ENCODE results near the gene FGGY.

Gene FGGY

GRCh38 chr1:59265622-59266021 lies 31.3 kb upstream of the FGGY start:
- no peak overlapping the region for H3K27ac ChIP-seq (ENCODE audit: low read depth, low read length)
- no peaks in the 10 kb centered on the region for H3K9me3 ChIP-seq (ENCODE audit: control insufficient read depth in 1 of 2, low read length in 2 of 2)
- H3K36me3 ChIP-seq (ENCODE audit: control insufficient read depth in 1 of 2, insufficient read depth in 2 of 2, low read length in 2 of 2) = no peaks in the 10 kb centered on the region
- no peak overlapping the region for H3K4me3 ChIP-seq (ENCODE audit: low read depth in 1 of 2, low read length in 2 of 2)
- H3K4me1 ChIP-seq (ENCODE audit: control insufficient read depth in 1 of 2, insufficient read depth in 2 of 2, low read length in 2 of 2) = no peaks in the 10 kb centered on the region
- no peaks in the 10 kb centered on the region for H3K27me3 ChIP-seq (ENCODE audit: control insufficient read depth in 1 of 2, insufficient read depth in 2 of 2, low read length in 2 of 2)
- H3K9ac ChIP-seq (ENCODE audit: low read depth in 1 of 2, low read length in 2 of 2) = no peak overlapping the region

- no peak overlapping the region for H3K27ac ChIP-seq (ENCODE audit: low read depth, low read length)
- H3K9ac ChIP-seq (ENCODE audit: low read depth in 1 of 2, low read length in 2 of 2) = no peak overlapping the region
- H3K4me1 ChIP-seq (ENCODE audit: control insufficient read depth in 1 of 2, insufficient read depth in 2 of 2, low read length in 2 of 2) = no peaks in the 10 kb centered on the region
- no peak overlapping the region for H3K4me3 ChIP-seq (ENCODE audit: low read depth in 1 of 2, low read length in 2 of 2)
- no peaks in the 10 kb centered on the region for H3K36me3 ChIP-seq (ENCODE audit: control insufficient read depth in 1 of 2, insufficient read depth in 2 of 2, low read length in 2 of 2)
- H3K27me3 ChIP-seq (ENCODE audit: control insufficient read depth in 1 of 2, insufficient read depth in 2 of 2, low read length in 2 of 2) = no peaks in the 10 kb centered on the region
- no peaks in the 10 kb centered on the region for H3K9me3 ChIP-seq (ENCODE audit: control insufficient read depth in 1 of 2, low read length in 2 of 2)
Measured at GRCh38 chr1:59266180-59266926, 30.5 kb upstream of the FGGY start.

GRCh38 chr1:59266927-59267293 lies 30.0 kb upstream of the FGGY start:
- no peak overlapping the region for H3K27ac ChIP-seq (ENCODE audit: low read depth, low read length)

GRCh38 chr1:59268406-59268805 lies 28.5 kb upstream of the FGGY start:
- H3K4me3 ChIP-seq (ENCODE audit: low read depth in 1 of 2, low read length in 2 of 2) = no peak overlapping the region

More at GRCh38 chr1:59266927-59267293, 30.0 kb upstream of the FGGY start:
- no peak overlapping the region for H3K9ac ChIP-seq (ENCODE audit: low read depth in 1 of 2, low read length in 2 of 2)
- no peaks in the 10 kb centered on the region for H3K4me1 ChIP-seq (ENCODE audit: control insufficient read depth in 1 of 2, insufficient read depth in 2 of 2, low read length in 2 of 2)
- no peak overlapping the region for H3K4me3 ChIP-seq (ENCODE audit: low read depth in 1 of 2, low read length in 2 of 2)
- H3K9me3 ChIP-seq (ENCODE audit: control insufficient read depth in 1 of 2, low read length in 2 of 2) = no peaks in the 10 kb centered on the region
- no peaks in the 10 kb centered on the region for H3K36me3 ChIP-seq (ENCODE audit: control insufficient read depth in 1 of 2, insufficient read depth in 2 of 2, low read length in 2 of 2)
- no peaks in the 10 kb centered on the region for H3K27me3 ChIP-seq (ENCODE audit: control insufficient read depth in 1 of 2, insufficient read depth in 2 of 2, low read length in 2 of 2)

GRCh38 chr1:59271561-59272260 lies 25.2 kb upstream of the FGGY start:
- Histone ChIP-seq H3K36me3 (ENCODE audit: control insufficient read depth in 1 of 2, insufficient read depth in 2 of 2, low read length in 2 of 2) (no peaks in the 10 kb centered on the region), H3K27me3 (ENCODE audit: control insufficient read depth in 1 of 2, insufficient read depth in 2 of 2, low read length in 2 of 2) (no peaks in the 10 kb centered on the region), H3K4me3 (ENCODE audit: low read depth in 1 of 2, low read length in 2 of 2) (no peak overlapping the region), H3K4me1 (ENCODE audit: control insufficient read depth in 1 of 2, insufficient read depth in 2 of 2, low read length in 2 of 2) (no peaks in the 10 kb centered on the region), H3K9ac (ENCODE audit: low read depth in 1 of 2, low read length in 2 of 2) (no peak overlapping the region), H3K27ac (ENCODE audit: low read depth, low read length) (no peak overlapping the region), H3K9me3 (ENCODE audit: control insufficient read depth in 1 of 2, low read length in 2 of 2) (no peaks in the 10 kb centered on the region)

More at GRCh38 chr1:59268406-59268805, 28.5 kb upstream of the FGGY start:
- H3K9ac ChIP-seq (ENCODE audit: low read depth in 1 of 2, low read length in 2 of 2) = no peak overlapping the region
- no peaks in the 10 kb centered on the region for H3K4me1 ChIP-seq (ENCODE audit: control insufficient read depth in 1 of 2, insufficient read depth in 2 of 2, low read length in 2 of 2)
- H3K27ac ChIP-seq (ENCODE audit: low read depth, low read length) = no peak overlapping the region
- no peaks in the 10 kb centered on the region for H3K9me3 ChIP-seq (ENCODE audit: control insufficient read depth in 1 of 2, low read length in 2 of 2)
- no peaks in the 10 kb centered on the region for H3K36me3 ChIP-seq (ENCODE audit: control insufficient read depth in 1 of 2, insufficient read depth in 2 of 2, low read length in 2 of 2)
- no peaks in the 10 kb centered on the region for H3K27me3 ChIP-seq (ENCODE audit: control insufficient read depth in 1 of 2, insufficient read depth in 2 of 2, low read length in 2 of 2)

GRCh38 chr1:59272507-59272906 lies 24.4 kb upstream of the FGGY start:
- Histone ChIP-seq H3K4me1 (ENCODE audit: control insufficient read depth in 1 of 2, insufficient read depth in 2 of 2, low read length in 2 of 2) (no peaks in the 10 kb centered on the region), H3K4me3 (ENCODE audit: low read depth in 1 of 2, low read length in 2 of 2) (no peak overlapping the region), H3K9me3 (ENCODE audit: control insufficient read depth in 1 of 2, low read length in 2 of 2) (no peaks in the 10 kb centered on the region), H3K9ac (ENCODE audit: low read depth in 1 of 2, low read length in 2 of 2) (no peak overlapping the region), H3K36me3 (ENCODE audit: control insufficient read depth in 1 of 2, insufficient read depth in 2 of 2, low read length in 2 of 2) (no peaks in the 10 kb centered on the region), H3K27me3 (ENCODE audit: control insufficient read depth in 1 of 2, insufficient read depth in 2 of 2, low read length in 2 of 2) (no peaks in the 10 kb centered on the region), H3K27ac (ENCODE audit: low read depth, low read length) (no peak overlapping the region)

GRCh38 chr1:59276439-59276851 lies 20.4 kb upstream of the FGGY start:
- no peak overlapping the region for H3K9ac ChIP-seq (ENCODE audit: low read depth in 1 of 2, low read length in 2 of 2)

GRCh38 chr1:59278780-59279354 lies 18.0 kb upstream of the FGGY start:
- no peak overlapping the region for H3K27ac ChIP-seq (ENCODE audit: low read depth, low read length)
- no peaks in the 10 kb centered on the region for H3K36me3 ChIP-seq (ENCODE audit: control insufficient read depth in 1 of 2, insufficient read depth in 2 of 2, low read length in 2 of 2)
- no peaks in the 10 kb centered on the region for H3K27me3 ChIP-seq (ENCODE audit: control insufficient read depth in 1 of 2, insufficient read depth in 2 of 2, low read length in 2 of 2)
- H3K9ac ChIP-seq (ENCODE audit: low read depth in 1 of 2, low read length in 2 of 2) = no peak overlapping the region
- no peak overlapping the region for H3K4me3 ChIP-seq (ENCODE audit: low read depth in 1 of 2, low read length in 2 of 2)
- H3K4me1 ChIP-seq (ENCODE audit: control insufficient read depth in 1 of 2, insufficient read depth in 2 of 2, low read length in 2 of 2) = no peaks in the 10 kb centered on the region
- no peaks in the 10 kb centered on the region for H3K9me3 ChIP-seq (ENCODE audit: control insufficient read depth in 1 of 2, low read length in 2 of 2)

More at GRCh38 chr1:59276439-59276851, 20.4 kb upstream of the FGGY start:
- Histone ChIP-seq H3K27ac (ENCODE audit: low read depth, low read length) (no peak overlapping the region), H3K27me3 (ENCODE audit: control insufficient read depth in 1 of 2, insufficient read depth in 2 of 2, low read length in 2 of 2) (no peaks in the 10 kb centered on the region), H3K4me3 (ENCODE audit: low read depth in 1 of 2, low read length in 2 of 2) (no peak overlapping the region), H3K4me1 (ENCODE audit: control insufficient read depth in 1 of 2, insufficient read depth in 2 of 2, low read length in 2 of 2) (no peaks in the 10 kb centered on the region), H3K9me3 (ENCODE audit: control insufficient read depth in 1 of 2, low read length in 2 of 2) (no peaks in the 10 kb centered on the region), H3K36me3 (ENCODE audit: control insufficient read depth in 1 of 2, insufficient read depth in 2 of 2, low read length in 2 of 2) (no peaks in the 10 kb centered on the region)

GRCh38 chr1:59279645-59280044 lies 17.2 kb upstream of the FGGY start:
- Histone ChIP-seq H3K4me3 (ENCODE audit: low read depth in 1 of 2, low read length in 2 of 2) (no peak overlapping the region), H3K4me1 (ENCODE audit: control insufficient read depth in 1 of 2, insufficient read depth in 2 of 2, low read length in 2 of 2) (no peaks in the 10 kb centered on the region), H3K27ac (ENCODE audit: low read depth, low read length) (no peak overlapping the region), H3K9me3 (ENCODE audit: control insufficient read depth in 1 of 2, low read length in 2 of 2) (no peaks in the 10 kb centered on the region), H3K27me3 (ENCODE audit: control insufficient read depth in 1 of 2, insufficient read depth in 2 of 2, low read length in 2 of 2) (no peaks in the 10 kb centered on the region), H3K36me3 (ENCODE audit: control insufficient read depth in 1 of 2, insufficient read depth in 2 of 2, low read length in 2 of 2) (no peaks in the 10 kb centered on the region), H3K9ac (ENCODE audit: low read depth in 1 of 2, low read length in 2 of 2) (no peak overlapping the region)

GRCh38 chr1:59282951-59283350 lies 13.9 kb upstream of the FGGY start:
- Histone ChIP-seq H3K4me3 (ENCODE audit: low read depth in 1 of 2, low read length in 2 of 2) (no peak overlapping the region), H3K36me3 (ENCODE audit: control insufficient read depth in 1 of 2, insufficient read depth in 2 of 2, low read length in 2 of 2) (no peaks in the 10 kb centered on the region), H3K27me3 (ENCODE audit: control insufficient read depth in 1 of 2, insufficient read depth in 2 of 2, low read length in 2 of 2) (no peaks in the 10 kb centered on the region)

More at GRCh38 chr1:59282951-59283350, 13.9 kb upstream of the FGGY start:
- Histone ChIP-seq H3K9ac (ENCODE audit: low read depth in 1 of 2, low read length in 2 of 2) (no peak overlapping the region), H3K4me1 (ENCODE audit: control insufficient read depth in 1 of 2, insufficient read depth in 2 of 2, low read length in 2 of 2) (no peaks in the 10 kb centered on the region), H3K9me3 (ENCODE audit: control insufficient read depth in 1 of 2, low read length in 2 of 2) (no peaks in the 10 kb centered on the region), H3K27ac (ENCODE audit: low read depth, low read length) (no peak overlapping the region)
